Thoracic aorta (tissue), 2 donors: ENCODE data around the gene DUSP7. TPM values are rescaled to one million over a fixed set of nuclear protein-coding genes. Genes with fewer than 3 reads are reported as not detected.
A peak's percentile ranks its signal among the peaks of the same experiment; 100 is the strongest.

Source experiments
- ATAC-seq: fragments of 150-250 bp; one replicate; pipeline ENCODE4 v1.8.0; 2017; ENCODE audit warnings: low read depth; ENCODE audit not compliant: insufficient number of reproducible peaks, low FRiP score
- DNase-seq: peaks from one replicate; pipeline ENCODE4 v3.0.0-alpha.2; 2020; ENCODE audit warnings: low spot score
- H3K27ac ChIP-seq, 2 donors: fragments of 200-600 bp; sonication (generic); 1 replicate in 1 of 2; 2 replicates in 1 of 2; pipeline ENCODE4 v1.5.1; 2016; ENCODE audit warnings: mild to moderate bottlenecking in 2 of 2, moderate library complexity in 2 of 2
- H3K27me3 ChIP-seq: fragments of 200-600 bp; sonication (generic); replicated peaks from 2 replicates; pipeline ENCODE4 v1.6.0; 2016; ENCODE audit warnings: mild to moderate bottlenecking; ENCODE audit not compliant: insufficient read depth
- H3K36me3 ChIP-seq: fragments of 200-600 bp; sonication (generic); one replicate; pipeline ENCODE4 v1.5.1; 2016
- H3K4me1 ChIP-seq, 2 donors: fragments of 200-600 bp; sonication (generic); 1 replicate in 1 of 2; 2 replicates in 1 of 2; pipeline versions ENCODE4 v1.5.1 to v1.6.0; 2016; ENCODE audit warnings: low read depth in 2 of 2, mild to moderate bottlenecking in 1 of 2; ENCODE audit not compliant: control insufficient read depth in 1 of 2
- H3K4me3 ChIP-seq: fragments of 200-600 bp; sonication (generic); 2 replicates; pipeline ENCODE4 v1.5.1; 2016; ENCODE audit warnings: mild to moderate bottlenecking
- H3K9me3 ChIP-seq: fragments of 200-600 bp; sonication (generic); 2 replicates; pipeline ENCODE4 v1.5.1; 2016
- total RNA-seq, 2 donors: library from RNA; depleted of rRNA; stranded (reverse); fragments of >200 nt; gene quantifications; one replicate each; pipeline versions ENCODE4 v1.1.0 to v1.2.3, GENCODE V29; 2016
- TF ChIP-seq, protein P1 (sequence below): fragments of 200-600 bp; sonication (generic); IDR thresholded peaks from one replicate; pipeline ENCODE4 v1.5.1; 2019; ENCODE audit warnings: antibody characterized with exemption

The DUSP7 gene
- total RNA-seq, 2 donors from 2014 or later, result 41.1 to 42.2 TPM

DNA sequence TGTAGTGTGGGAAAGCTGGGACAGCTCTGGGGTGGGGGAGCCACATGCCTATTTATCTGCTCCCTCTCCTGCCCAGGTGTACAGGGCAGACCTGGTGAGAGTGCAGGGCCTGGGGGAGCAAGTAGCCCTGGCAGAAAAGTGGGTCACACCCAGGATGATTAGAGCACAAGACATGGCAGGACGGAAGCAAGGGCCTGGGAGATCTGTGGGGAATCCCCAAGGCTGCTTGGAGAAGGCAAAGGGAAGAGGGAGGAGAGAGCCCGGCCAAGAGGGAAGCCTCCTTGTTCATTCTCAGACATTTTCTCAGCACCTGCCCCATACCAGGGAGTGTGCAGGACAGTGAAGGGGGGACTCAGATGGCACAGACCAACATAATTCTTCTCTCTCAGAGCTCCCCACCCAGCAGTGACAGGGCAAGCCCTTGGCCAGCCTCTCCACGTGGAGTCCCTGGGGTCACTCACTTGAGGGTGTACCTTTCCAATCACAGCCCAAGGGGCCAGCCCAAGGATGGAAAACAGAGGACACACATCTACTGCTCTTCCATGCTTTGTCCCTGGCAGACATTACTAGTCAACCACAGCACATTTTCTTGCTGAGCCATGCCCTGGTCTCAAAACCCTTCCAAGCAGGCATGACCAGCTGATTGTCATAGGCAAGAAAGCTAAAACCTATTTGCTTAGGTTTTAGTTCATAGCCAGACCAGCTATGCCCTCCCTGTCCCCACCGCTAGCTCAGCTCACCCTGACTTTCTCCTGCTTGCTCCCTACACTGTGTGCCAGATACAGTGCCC, 4.9 kb upstream of the DUSP7 start:
- ATAC-seq, result no peak
- Histone ChIP-seq H3K27ac (no peak overlapping the region), H3K4me1 (peaks cover 4 to 16% of the 10 kb centered on the region in 2 donors), H3K9me3 (no peaks in the 10 kb centered on the region), H3K27me3 (no peaks in the 10 kb centered on the region), H3K4me3 (no peak overlapping the region), H3K36me3 (no peaks in the 10 kb centered on the region)
- TF ChIP-seq, protein P1, sequence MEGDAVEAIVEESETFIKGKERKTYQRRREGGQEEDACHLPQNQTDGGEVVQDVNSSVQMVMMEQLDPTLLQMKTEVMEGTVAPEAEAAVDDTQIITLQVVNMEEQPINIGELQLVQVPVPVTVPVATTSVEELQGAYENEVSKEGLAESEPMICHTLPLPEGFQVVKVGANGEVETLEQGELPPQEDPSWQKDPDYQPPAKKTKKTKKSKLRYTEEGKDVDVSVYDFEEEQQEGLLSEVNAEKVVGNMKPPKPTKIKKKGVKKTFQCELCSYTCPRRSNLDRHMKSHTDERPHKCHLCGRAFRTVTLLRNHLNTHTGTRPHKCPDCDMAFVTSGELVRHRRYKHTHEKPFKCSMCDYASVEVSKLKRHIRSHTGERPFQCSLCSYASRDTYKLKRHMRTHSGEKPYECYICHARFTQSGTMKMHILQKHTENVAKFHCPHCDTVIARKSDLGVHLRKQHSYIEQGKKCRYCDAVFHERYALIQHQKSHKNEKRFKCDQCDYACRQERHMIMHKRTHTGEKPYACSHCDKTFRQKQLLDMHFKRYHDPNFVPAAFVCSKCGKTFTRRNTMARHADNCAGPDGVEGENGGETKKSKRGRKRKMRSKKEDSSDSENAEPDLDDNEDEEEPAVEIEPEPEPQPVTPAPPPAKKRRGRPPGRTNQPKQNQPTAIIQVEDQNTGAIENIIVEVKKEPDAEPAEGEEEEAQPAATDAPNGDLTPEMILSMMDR, result no peak
- no peak for DNase-seq

DNA sequence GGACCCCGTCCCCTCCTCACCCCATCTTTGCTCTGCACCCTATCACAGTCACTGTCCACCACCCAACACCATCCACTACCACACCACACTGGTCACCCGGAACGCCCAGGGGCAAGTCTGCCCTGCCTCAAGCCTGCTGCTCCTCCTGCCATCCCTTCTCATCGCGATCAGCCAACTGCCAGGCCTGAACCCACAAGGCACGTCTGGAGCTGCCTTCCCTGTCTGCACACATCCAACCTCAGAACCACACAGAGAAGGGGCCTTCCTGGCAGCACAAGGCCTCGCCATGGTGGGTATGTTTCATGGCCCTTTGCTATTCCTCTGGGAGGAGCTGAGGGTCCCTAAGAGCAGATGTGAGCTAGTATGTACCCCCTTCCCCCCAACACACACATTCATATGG, 3.4 kb upstream of the DUSP7 start:
- no peaks in the 10 kb centered on the region for H3K36me3 ChIP-seq
- TF ChIP-seq, protein P1, result no peak
- no peak overlapping the region for H3K4me3 ChIP-seq
- no peaks in the 10 kb centered on the region for H3K9me3 ChIP-seq
- no peak overlapping the region for H3K27ac ChIP-seq
- H3K27me3 ChIP-seq, result no peaks in the 10 kb centered on the region
- H3K4me1 ChIP-seq, result peaks cover 4 to 16% of the 10 kb centered on the region in 2 donors
- ATAC-seq, result no peak
- no peak for DNase-seq

DNA sequence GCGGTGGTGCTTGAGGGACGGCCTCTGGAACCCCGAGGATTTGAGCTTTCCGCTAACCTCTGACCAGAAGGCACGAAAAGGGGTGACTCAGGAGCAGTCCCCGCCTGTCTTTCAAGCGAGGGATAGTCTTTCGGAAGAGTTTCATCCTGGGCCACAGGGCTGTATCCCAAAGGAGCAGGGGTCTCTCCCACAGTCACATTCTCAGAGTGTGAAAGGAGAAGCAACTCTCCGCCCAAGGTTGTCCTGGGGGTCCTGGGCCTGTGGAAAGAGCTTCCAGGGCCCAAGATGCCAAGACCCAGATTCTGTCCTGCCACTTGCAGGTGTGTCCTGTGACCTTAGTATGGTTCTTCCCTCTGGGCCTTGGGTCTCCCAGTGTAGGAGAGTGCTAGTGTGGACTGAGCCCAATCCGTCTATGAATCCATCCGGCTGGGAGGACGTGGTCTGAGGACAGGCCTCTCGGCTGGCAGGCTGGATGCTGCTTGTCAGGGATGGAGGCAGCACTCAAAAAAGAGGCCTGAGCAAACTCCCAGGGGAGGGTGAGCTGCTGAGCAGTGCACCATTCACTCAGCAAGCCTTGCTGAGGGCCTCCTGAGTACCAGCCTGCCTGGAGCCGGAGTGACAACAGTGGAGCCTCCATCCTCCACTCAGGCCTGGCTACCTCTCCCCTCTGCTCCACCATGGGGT, 1.6 kb upstream of the DUSP7 start:
- peak overlapping the region in 1 of 2 donors; percentile 17 for H3K27ac ChIP-seq
- peaks cover 21 to 33% of the 10 kb centered on the region in 2 donors for H3K4me1 ChIP-seq
- no peak for DNase-seq

DNA sequence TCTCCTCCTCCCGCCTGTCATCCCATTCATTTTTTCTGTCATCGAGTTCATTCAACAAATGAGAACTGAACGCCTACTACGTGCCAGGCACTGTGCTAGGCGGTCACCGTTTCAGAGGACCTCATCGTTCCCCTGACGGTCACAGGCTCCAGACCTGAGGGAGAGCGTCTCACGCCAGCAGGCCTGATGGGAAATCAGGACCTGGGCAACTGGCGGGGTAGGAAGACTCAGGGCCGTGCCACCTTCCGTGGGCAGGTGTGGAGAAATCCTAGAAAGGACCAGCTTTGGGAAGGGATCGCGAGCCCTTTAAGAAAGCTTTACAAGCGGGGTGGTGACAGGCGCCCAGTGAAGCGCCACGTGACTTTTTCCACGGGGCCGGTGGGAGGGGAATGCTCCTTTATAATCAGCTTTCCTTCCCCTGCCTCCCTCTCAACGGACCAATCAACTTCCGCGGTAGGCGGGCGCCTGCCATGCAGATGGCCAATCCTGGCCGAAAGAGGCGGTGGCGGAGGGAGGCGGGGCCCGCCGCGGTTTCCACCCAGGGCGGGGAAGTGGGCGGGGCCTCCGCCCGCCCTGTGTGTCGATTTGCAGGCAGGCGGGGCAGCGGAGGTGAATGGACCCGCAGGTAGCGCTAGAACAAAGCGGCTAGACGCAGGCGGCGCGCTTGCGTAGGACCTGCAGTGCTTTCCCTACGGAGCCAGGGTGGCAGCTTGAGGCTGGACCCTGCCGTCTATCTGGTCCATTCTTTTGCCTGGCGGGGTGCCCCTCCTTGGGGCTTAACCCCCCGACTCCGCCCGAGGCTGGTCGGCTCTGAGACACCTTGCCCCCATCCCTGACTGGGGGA, 819 bp upstream of the DUSP7 start:
- no peaks in the 10 kb centered on the region for H3K9me3 ChIP-seq
- peak overlapping the region; percentile 83 to 93 for H3K27ac ChIP-seq
- peak; percentile 83 for ATAC-seq
- peak overlapping the region; percentile 80 for H3K4me3 ChIP-seq
- peak; percentile 98 for DNase-seq
- H3K36me3 ChIP-seq, result peaks cover 12% of the 10 kb centered on the region
- H3K4me1 ChIP-seq, result peaks cover 27 to 35% of the 10 kb centered on the region in 2 donors
- TF ChIP-seq, protein P1, result no peak
- H3K27me3 ChIP-seq, result no peaks in the 10 kb centered on the region

More for the DNA sequence above, 1.6 kb upstream of the DUSP7 start:
- no peaks in the 10 kb centered on the region for H3K27me3 ChIP-seq
- H3K36me3 ChIP-seq, result peaks cover 11% of the 10 kb centered on the region
- ATAC-seq, result no peak
- TF ChIP-seq, protein P1, result no peak
- H3K4me3 ChIP-seq, result peak overlapping the region; percentile 80
- no peaks in the 10 kb centered on the region for H3K9me3 ChIP-seq
